Smooth muscle cell of the coronary artery (primary cell): ENCODE results near the gene CCSER2. TPM values are rescaled to one million over a fixed set of nuclear protein-coding genes. Genes with fewer than 3 reads are reported as not detected.

Experiments
- total RNA-seq: library from RNA; depleted of rRNA; stranded (reverse); fragments of >200 nt; gene quantifications from 2 replicates; pipeline ENCODE4 v1.2.3, GENCODE V29; 2014; ENCODE audit warnings: low replicate concordance

Gene CCSER2
- total RNA-seq = 23.2 and 24.6 TPM in 2 replicates

GRCh38 chr10:84328418-84329195 lies at the start of gene CCSER2:
Gene CCSER2 (plus strand): TSS chr10:84328589. CDS start chr10:84371053, 42,464 bp downstream.

Other genes with a start within 250 kb of the CCSER2 start
- gene GHITM, start 189.1 kb upstream of the CCSER2 start, total RNA-seq = 134 and 172 TPM in 2 replicates
- gene GPR15LG, start 154.8 kb upstream of the CCSER2 start, total RNA-seq = not detected in 2 replicates
- not detected in 2 replicates for gene CDHR1, start 134.1 kb upstream of the CCSER2 start, total RNA-seq
- gene LRIT2, start 103.0 kb upstream of the CCSER2 start, total RNA-seq = not detected in 2 replicates
- not detected in 2 replicates for gene LRIT1, start 87.0 kb upstream of the CCSER2 start, total RNA-seq
- gene RGR, start 83.5 kb upstream of the CCSER2 start, total RNA-seq = not detected in 2 replicates